ENCODE measurements around the gene MRM3. TPM values are rescaled to one million over a fixed set of nuclear protein-coding genes. Genes with fewer than 3 reads are reported as not detected.
"Not testable (repeated sequence)": the region's sequence is repeated elsewhere in the genome, so short reads cannot be mapped to it uniquely, and the experiment has no call there.

Gene MRM3
- total RNA-seq, 3 donors from 2014 or later = 16.5 to 18.4 (median 16.7) TPM

DNA sequence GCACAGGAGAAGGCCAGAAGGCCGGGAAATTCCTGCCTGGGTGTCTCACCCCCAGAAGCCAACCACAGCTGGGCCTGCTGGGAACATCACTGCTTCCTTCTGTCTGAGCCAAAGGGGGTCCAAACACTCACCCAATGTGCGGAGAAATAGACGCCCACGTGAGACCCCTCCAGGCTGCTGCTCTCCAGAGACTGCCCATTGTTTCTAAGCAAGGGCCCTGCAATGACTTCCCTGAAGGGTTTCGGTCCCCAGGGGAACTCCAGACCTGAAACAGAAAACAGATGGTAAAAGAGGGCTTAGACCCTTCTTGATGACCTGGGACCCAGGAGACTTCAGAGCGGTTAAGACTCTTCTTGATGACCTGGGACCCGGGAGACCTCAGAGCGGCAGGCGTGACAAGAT, 41.3 kb downstream of the MRM3 start:
- H3K9me3 ChIP-seq = no peaks in the 10 kb centered on the region
- H3K4me3 ChIP-seq = no peak overlapping the region
- no peak overlapping the region for H3K27ac ChIP-seq
- intact Hi-C loops (cut with DNase I; ENCODE audit: low total_unique reads) = no loop called here
- no peaks in the 10 kb centered on the region for H3K36me3 ChIP-seq
- TF ChIP-seq, protein P1, sequence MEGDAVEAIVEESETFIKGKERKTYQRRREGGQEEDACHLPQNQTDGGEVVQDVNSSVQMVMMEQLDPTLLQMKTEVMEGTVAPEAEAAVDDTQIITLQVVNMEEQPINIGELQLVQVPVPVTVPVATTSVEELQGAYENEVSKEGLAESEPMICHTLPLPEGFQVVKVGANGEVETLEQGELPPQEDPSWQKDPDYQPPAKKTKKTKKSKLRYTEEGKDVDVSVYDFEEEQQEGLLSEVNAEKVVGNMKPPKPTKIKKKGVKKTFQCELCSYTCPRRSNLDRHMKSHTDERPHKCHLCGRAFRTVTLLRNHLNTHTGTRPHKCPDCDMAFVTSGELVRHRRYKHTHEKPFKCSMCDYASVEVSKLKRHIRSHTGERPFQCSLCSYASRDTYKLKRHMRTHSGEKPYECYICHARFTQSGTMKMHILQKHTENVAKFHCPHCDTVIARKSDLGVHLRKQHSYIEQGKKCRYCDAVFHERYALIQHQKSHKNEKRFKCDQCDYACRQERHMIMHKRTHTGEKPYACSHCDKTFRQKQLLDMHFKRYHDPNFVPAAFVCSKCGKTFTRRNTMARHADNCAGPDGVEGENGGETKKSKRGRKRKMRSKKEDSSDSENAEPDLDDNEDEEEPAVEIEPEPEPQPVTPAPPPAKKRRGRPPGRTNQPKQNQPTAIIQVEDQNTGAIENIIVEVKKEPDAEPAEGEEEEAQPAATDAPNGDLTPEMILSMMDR (IDR thresholded peaks at IDR 0.05) = no peak
- TF ChIP-seq POLR2AphosphoS5 (IDR thresholded peaks at IDR 0.05) (no peak), POLR2A (IDR thresholded peaks at IDR 0.05) (no peak)
- no peaks in the 10 kb centered on the region for H3K27me3 ChIP-seq
- no peak for DNase-seq (ENCODE audit: low spot score in 2 of 2)
- no peaks in the 10 kb centered on the region for H3K4me1 ChIP-seq

DNA sequence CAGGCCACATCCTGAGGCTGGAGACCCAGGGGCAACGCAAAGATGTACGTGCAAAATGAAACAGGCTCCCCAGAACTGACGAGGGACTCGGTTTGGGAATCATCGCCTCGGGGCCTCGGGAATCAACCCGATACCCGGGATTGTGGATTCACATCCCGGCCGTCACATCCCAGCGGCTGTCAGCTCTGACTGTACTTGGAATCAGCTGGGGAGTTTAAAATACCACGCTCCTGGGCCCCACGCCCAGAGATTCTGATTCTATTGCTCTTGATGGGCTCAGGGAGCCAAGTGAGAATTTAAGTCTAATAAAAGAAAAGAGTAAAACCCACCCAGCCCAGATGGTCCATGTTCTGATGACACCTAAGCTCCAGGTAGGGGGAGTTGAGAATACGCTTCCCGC, 42.2 kb downstream of the MRM3 start:
- H3K4me3 ChIP-seq = no peak overlapping the region
- no peaks in the 10 kb centered on the region for H3K27me3 ChIP-seq
- DNase-seq (ENCODE audit: low spot score in 2 of 2) = no peak
- intact Hi-C loops (cut with DNase I; ENCODE audit: low total_unique reads) = no loop called here
- H3K36me3 ChIP-seq = no peaks in the 10 kb centered on the region
- H3K9me3 ChIP-seq = no peaks in the 10 kb centered on the region
- TF ChIP-seq, protein P1 (IDR thresholded peaks at IDR 0.05) = no peak
- TF ChIP-seq POLR2AphosphoS5 (IDR thresholded peaks at IDR 0.05) (no peak), POLR2A (IDR thresholded peaks at IDR 0.05) (no peak)
- no peak overlapping the region for H3K27ac ChIP-seq
- no peaks in the 10 kb centered on the region for H3K4me1 ChIP-seq

DNA sequence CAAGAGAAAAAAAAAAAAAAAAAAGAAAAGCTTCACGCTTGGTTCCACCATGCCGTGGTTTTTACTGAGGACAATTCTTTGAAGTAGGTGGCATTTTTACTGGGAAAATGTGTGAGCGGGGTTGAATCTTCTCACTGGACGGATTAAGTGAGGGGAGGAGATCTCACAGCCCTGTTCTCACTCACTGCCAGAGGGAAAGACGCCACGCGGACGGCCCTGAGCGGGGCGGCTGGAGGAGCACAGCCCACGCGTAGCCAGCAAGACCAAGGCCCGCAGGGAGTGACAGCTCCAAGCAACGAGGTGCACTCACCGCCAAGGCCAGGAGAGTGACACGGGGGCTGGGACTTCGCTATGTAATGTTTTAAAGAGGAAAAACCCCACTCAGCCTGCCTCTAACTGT, 43.1 kb downstream of the MRM3 start:
- Histone ChIP-seq H3K27ac (no peak overlapping the region), H3K4me3 (no peak overlapping the region), H3K27me3 (no peaks in the 10 kb centered on the region), H3K9me3 (no peaks in the 10 kb centered on the region), H3K4me1 (no peaks in the 10 kb centered on the region), H3K36me3 (no peaks in the 10 kb centered on the region)
- intact Hi-C loops (cut with DNase I; ENCODE audit: low total_unique reads) = no loop called here
- no peak for DNase-seq (ENCODE audit: low spot score in 2 of 2)
- TF ChIP-seq, protein P1 (IDR thresholded peaks at IDR 0.05) = no peak
- TF ChIP-seq POLR2AphosphoS5 (IDR thresholded peaks at IDR 0.05) = no peak
- no peak for TF ChIP-seq POLR2A (IDR thresholded peaks at IDR 0.05)

DNA sequence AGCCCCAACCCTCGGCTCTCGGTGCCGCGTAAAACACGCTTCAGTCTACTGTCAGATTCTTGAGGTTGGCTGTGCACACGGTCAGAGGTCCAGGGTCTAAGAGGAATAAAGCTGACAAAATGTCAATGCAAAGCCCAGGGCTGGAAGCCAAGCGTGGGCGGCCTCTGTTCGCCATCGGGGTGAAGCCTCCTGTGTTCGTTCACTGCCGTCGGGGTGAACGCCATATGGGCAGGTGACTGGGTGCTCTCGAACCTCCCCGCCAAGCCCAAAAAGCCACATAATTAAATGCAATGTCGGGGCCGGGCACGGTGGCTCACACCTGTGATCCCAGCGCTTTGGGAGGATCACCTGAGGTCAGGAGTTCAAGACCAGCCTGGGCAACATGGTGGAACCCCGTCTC, 44.6 kb downstream of the MRM3 start:
- intact Hi-C loops (cut with DNase I; ENCODE audit: low total_unique reads) = no loop called here
- H3K4me1 ChIP-seq = no peaks in the 10 kb centered on the region
- H3K27me3 ChIP-seq = no peaks in the 10 kb centered on the region
- H3K36me3 ChIP-seq = no peaks in the 10 kb centered on the region
- TF ChIP-seq, protein P1 (IDR thresholded peaks at IDR 0.05) = no peak
- TF ChIP-seq POLR2A (IDR thresholded peaks at IDR 0.05) (no peak), POLR2AphosphoS5 (IDR thresholded peaks at IDR 0.05) (no peak)
- H3K9me3 ChIP-seq = no peaks in the 10 kb centered on the region
- DNase-seq (ENCODE audit: low spot score in 2 of 2) = no peak
- no peak overlapping the region for H3K4me3 ChIP-seq
- no peak overlapping the region for H3K27ac ChIP-seq

DNA sequence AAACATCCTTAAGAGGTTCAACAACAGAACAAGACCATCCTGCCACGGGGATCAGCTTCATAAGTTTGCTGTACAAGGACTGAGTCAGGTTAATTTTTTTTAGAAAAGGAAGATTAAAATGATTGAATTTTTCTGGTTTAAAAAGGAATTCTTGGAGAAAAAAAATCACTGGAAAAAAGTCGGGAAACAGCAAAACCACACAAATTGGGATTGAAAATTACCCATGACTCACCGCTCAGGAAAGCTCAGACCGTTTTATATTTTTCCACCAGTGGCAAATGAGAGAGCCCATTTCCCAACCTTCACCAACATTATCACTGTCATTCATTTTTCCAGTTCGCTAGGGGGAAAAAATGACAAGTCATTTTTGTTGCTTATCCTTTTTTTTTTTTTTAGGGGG, 46.6 kb downstream of the MRM3 start:
- Histone ChIP-seq H3K27ac (no peak overlapping the region), H3K27me3 (no peaks in the 10 kb centered on the region), H3K9me3 (no peaks in the 10 kb centered on the region), H3K4me1 (no peaks in the 10 kb centered on the region), H3K36me3 (no peaks in the 10 kb centered on the region), H3K4me3 (no peak overlapping the region)
- intact Hi-C loops (cut with DNase I; ENCODE audit: low total_unique reads) = no loop called here
- TF ChIP-seq, protein P1 (IDR thresholded peaks at IDR 0.05) = no peak
- TF ChIP-seq POLR2A (IDR thresholded peaks at IDR 0.05) (no peak), POLR2AphosphoS5 (IDR thresholded peaks at IDR 0.05) (no peak)
- DNase-seq (ENCODE audit: low spot score in 2 of 2) = no peak

DNA sequence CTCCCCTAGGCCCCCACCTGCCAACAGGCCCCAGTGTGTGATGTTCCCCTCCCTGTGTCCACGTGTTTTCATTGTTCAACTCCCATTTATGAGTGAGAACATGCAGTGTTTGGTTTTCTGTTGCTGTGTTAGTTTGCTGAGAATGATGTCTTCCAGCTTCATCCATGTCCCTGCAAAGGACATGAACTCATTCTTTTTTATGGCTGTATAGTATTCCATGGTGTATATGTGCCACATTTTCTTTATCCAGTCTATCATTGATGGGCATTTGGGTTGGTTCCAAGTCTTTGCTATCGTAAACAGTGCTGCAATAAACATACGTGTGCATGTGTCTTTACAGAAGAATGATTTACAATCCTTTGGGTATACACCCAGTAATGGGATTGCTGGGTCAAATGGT, 47.5 kb downstream of the MRM3 start:
- H3K27ac ChIP-seq; H3K27me3 ChIP-seq; intact Hi-C loops (cut with DNase I; ENCODE audit: low total_unique reads): not testable (repeated sequence)

More for the DNA sequence above, 47.5 kb downstream of the MRM3 start:
- not testable (repeated sequence) for H3K4me3 ChIP-seq; H3K9me3 ChIP-seq; H3K4me1 ChIP-seq; DNase-seq (ENCODE audit: low spot score in 2 of 2); H3K36me3 ChIP-seq
